ENCODE data around the gene CHST11. TPM values are rescaled to one million over a fixed set of nuclear protein-coding genes. Genes with fewer than 3 reads are reported as not detected.

CHST11 gene
- total and polyA plus RNA-seq, 7 experiments from 2014 or later = 23.4 to 74.3 (median 32.0) TPM

DNA sequence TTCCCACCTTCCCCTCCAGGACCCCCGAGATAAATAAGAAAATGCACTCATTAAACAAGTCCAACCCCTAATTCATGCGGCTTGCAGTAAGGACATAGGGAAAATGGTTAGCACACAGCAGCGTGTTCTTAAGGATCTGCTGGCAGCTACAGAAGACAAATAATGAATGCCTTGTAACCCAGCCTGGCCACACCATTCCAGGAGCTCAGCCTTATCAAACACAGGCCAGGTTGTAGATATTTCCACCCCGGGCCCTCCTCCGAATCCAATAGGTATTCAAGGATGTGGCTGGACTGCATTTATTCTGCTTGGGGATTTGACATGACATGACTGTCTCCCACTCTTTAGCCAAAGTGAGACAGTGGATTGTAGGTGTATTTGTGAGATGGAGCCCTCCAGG lies 256.2 kb downstream of the CHST11 start:
- intact Hi-C loops (cut with micrococcal nuclease) = no loop called here
- H3K36me3 ChIP-seq (ENCODE audit: control insufficient read depth in 2 of 3, insufficient read depth in 3 of 3, low read length in 3 of 3) = no peaks in the 10 kb centered on the region
- H3K4me3 ChIP-seq (ENCODE audit: low read length) = no peak overlapping the region
- no peaks in the 10 kb centered on the region for H3K9me3 Mint-ChIP-seq
- POLR2A ChIA-PET = interaction anchor here (0.6 kb wide), 1 partner anchor 31 kb away, joined by 3 read pairs; no protein-coding TSS in a partner anchor
- CTCF ChIA-PET = no interaction called here
- H3K4me1 ChIP-seq (ENCODE audit: control insufficient read depth in 2 of 2, insufficient read depth in 2 of 2, low read length in 2 of 2) = peaks cover 3 to 4% of the 10 kb centered on the region in 2 donors
- H3K27ac ChIP-seq (ENCODE audit: low read depth, low read length) = no peak overlapping the region
- H3K27ac Mint-ChIP-seq = peak overlapping the region in 4 of 9 donors; percentile 26 to 81 (median 60)
- DNase-seq (no peak), ATAC-seq (no peak)
- H3K4me1 Mint-ChIP-seq = peaks cover 20 to 63% (median 33%) of the 10 kb centered on the region in 7 donors
- no peaks in the 10 kb centered on the region for H3K27me3 Mint-ChIP-seq
- peaks cover 0 to 2% (median 0%) of the 10 kb centered on the region in 5 donors for H3K36me3 Mint-ChIP-seq
- H3K9me3 ChIP-seq (ENCODE audit: control insufficient read depth in 2 of 3, low read length in 3 of 3) = no peaks in the 10 kb centered on the region
- no peak overlapping the region for H3K4me3 Mint-ChIP-seq
- no peaks in the 10 kb centered on the region for H3K27me3 ChIP-seq (ENCODE audit: control insufficient read depth in 2 of 2, insufficient read depth in 2 of 2, low read length in 2 of 2)

DNA sequence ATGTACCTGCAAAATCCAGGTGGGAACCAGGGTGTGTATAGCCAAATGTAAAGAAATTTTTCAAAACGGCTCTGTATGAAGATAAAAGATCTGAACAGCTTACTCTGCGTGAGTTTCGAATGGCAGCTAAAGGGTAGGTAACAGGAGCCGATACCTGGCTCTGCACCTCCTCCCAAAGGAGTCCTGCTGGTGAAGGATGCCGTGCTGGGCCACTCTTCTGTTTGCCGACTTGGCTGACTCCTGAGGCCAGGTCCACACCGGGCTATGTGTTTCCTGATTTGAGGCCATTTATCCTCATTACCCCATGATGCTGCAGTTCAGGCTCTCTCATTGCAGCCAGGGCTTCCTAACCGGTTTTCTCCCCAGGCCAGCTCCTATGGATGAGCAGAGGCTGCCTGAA lies 256.7 kb downstream of the CHST11 start:
- H3K27me3 ChIP-seq (ENCODE audit: control insufficient read depth in 2 of 2, insufficient read depth in 2 of 2, low read length in 2 of 2) = no peaks in the 10 kb centered on the region
- Mint-ChIP-seq H3K27ac (peak overlapping the region in 6 of 9 donors; percentile 5 to 81 (median 60)), H3K4me1 (peaks cover 20 to 67% (median 33%) of the 10 kb centered on the region in 7 donors), H3K4me3 (no peak overlapping the region), H3K27me3 (no peaks in the 10 kb centered on the region), H3K36me3 (peaks cover 0 to 2% (median 0%) of the 10 kb centered on the region in 5 donors), H3K9me3 (no peaks in the 10 kb centered on the region)
- H3K9me3 ChIP-seq (ENCODE audit: control insufficient read depth in 2 of 3, low read length in 3 of 3) = no peaks in the 10 kb centered on the region
- POLR2A ChIA-PET = interaction anchor here (0.6 kb wide), 1 partner anchor 30 kb away, joined by 3 read pairs; no protein-coding TSS in a partner anchor
- no peak overlapping the region for H3K4me3 ChIP-seq (ENCODE audit: low read length)
- intact Hi-C loops (cut with micrococcal nuclease) = no loop called here
- no peak overlapping the region for H3K27ac ChIP-seq (ENCODE audit: low read depth, low read length)
- no peak for DNase-seq
- CTCF ChIA-PET = interaction anchor here (1.5 kb wide), 1 partner anchor 332 kb away, joined by 4 read pairs; no protein-coding TSS in a partner anchor
- H3K4me1 ChIP-seq (ENCODE audit: control insufficient read depth in 2 of 2, insufficient read depth in 2 of 2, low read length in 2 of 2) = peaks cover 3 to 4% of the 10 kb centered on the region in 2 donors
- H3K36me3 ChIP-seq (ENCODE audit: control insufficient read depth in 2 of 3, insufficient read depth in 3 of 3, low read length in 3 of 3) = no peaks in the 10 kb centered on the region
- ATAC-seq = no peak

DNA sequence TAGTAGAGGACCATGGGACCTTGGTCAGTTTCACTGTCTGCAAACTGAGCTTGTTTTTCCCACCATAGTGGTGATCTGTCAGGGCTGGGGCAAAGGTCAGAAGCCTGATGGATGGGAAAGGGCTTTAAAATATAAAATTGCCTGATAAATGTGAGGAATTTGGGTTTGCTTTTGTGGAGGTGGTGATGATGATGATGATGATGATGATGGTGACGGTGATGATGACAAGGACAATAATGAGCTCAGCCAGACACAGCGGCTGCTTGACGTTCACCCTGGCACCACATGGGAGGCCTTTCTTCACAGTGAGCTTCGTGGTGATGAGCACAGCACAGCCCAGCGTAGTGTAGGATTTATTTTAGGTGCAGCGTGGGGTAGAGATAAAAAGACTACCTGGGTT lies 257.6 kb downstream of the CHST11 start:
- DNase-seq (no peak), ATAC-seq (no peak)
- Mint-ChIP-seq H3K36me3 (peaks cover 0 to 2% (median 0%) of the 10 kb centered on the region in 5 donors), H3K27me3 (no peaks in the 10 kb centered on the region), H3K27ac (peak overlapping the region in 8 of 9 donors; percentile 10 to 92 (median 53)), H3K4me3 (peak overlapping the region in 1 of 10 donors; percentile 32), H3K9me3 (no peaks in the 10 kb centered on the region), H3K4me1 (peaks cover 16 to 66% (median 36%) of the 10 kb centered on the region in 7 donors)
- Histone ChIP-seq H3K36me3 (ENCODE audit: control insufficient read depth in 2 of 3, insufficient read depth in 3 of 3, low read length in 3 of 3) (no peaks in the 10 kb centered on the region), H3K4me3 (ENCODE audit: low read length) (no peak overlapping the region), H3K4me1 (ENCODE audit: control insufficient read depth in 2 of 2, insufficient read depth in 2 of 2, low read length in 2 of 2) (peaks cover 3 to 7% of the 10 kb centered on the region in 2 donors), H3K27me3 (ENCODE audit: control insufficient read depth in 2 of 2, insufficient read depth in 2 of 2, low read length in 2 of 2) (no peaks in the 10 kb centered on the region), H3K9me3 (ENCODE audit: control insufficient read depth in 2 of 3, low read length in 3 of 3) (no peaks in the 10 kb centered on the region), H3K27ac (ENCODE audit: low read depth, low read length) (no peak overlapping the region)
- intact Hi-C loops (cut with micrococcal nuclease) = no loop called here
- CTCF ChIA-PET = interaction anchor here (0.5 to 1.5 kb wide), 2 partner anchors 218 to 333 kb away, joined by 3 to 4 read pairs; no protein-coding TSS in a partner anchor
- POLR2A ChIA-PET = no interaction called here

- H3K4me3 ChIP-seq (ENCODE audit: low read length) = no peak overlapping the region
- no peak overlapping the region for H3K4me3 Mint-ChIP-seq
- ChIA-PET CTCF (no interaction called here), POLR2A (no interaction called here)
- H3K27me3 Mint-ChIP-seq = peaks cover 0 to 3% (median 0%) of the 10 kb centered on the region in 5 donors
- H3K27ac Mint-ChIP-seq = peak overlapping the region in 7 of 9 donors; percentile 2 to 85 (median 64)
- ATAC-seq = no peak
- peaks cover 23 to 70% (median 50%) of the 10 kb centered on the region in 7 donors for H3K4me1 Mint-ChIP-seq
- H3K36me3 Mint-ChIP-seq = peaks cover 0 to 2% (median 0%) of the 10 kb centered on the region in 5 donors
- peaks cover 18 to 21% of the 10 kb centered on the region in 2 donors for H3K4me1 ChIP-seq (ENCODE audit: control insufficient read depth in 2 of 2, insufficient read depth in 2 of 2, low read length in 2 of 2)
- H3K9me3 ChIP-seq (ENCODE audit: control insufficient read depth in 2 of 3, low read length in 3 of 3) = no peaks in the 10 kb centered on the region
- no peak for DNase-seq
- peaks cover 0 to 4% (median 0%) of the 10 kb centered on the region in 11 donors for H3K9me3 Mint-ChIP-seq
- no peak overlapping the region for H3K27ac ChIP-seq (ENCODE audit: low read depth, low read length)
- no peaks in the 10 kb centered on the region for H3K36me3 ChIP-seq (ENCODE audit: control insufficient read depth in 2 of 3, insufficient read depth in 3 of 3, low read length in 3 of 3)
- no peaks in the 10 kb centered on the region for H3K27me3 ChIP-seq (ENCODE audit: control insufficient read depth in 2 of 2, insufficient read depth in 2 of 2, low read length in 2 of 2)
- intact Hi-C loops (cut with micrococcal nuclease) = no loop called here
Measured at GRCh38 chr12:104716172-104716571, 259.4 kb downstream of the CHST11 start.

GRCh38 chr12:104718304-104718929 lies 261.7 kb downstream of the CHST11 start:
- Histone ChIP-seq H3K9me3 (ENCODE audit: control insufficient read depth in 2 of 3, low read length in 3 of 3) (no peaks in the 10 kb centered on the region), H3K4me3 (ENCODE audit: low read length) (no peak overlapping the region), H3K27me3 (ENCODE audit: control insufficient read depth in 2 of 2, insufficient read depth in 2 of 2, low read length in 2 of 2) (no peaks in the 10 kb centered on the region), H3K36me3 (ENCODE audit: control insufficient read depth in 2 of 3, insufficient read depth in 3 of 3, low read length in 3 of 3) (no peaks in the 10 kb centered on the region), H3K4me1 (ENCODE audit: control insufficient read depth in 2 of 2, insufficient read depth in 2 of 2, low read length in 2 of 2) (peaks cover 30 to 39% of the 10 kb centered on the region in 2 donors), H3K27ac (ENCODE audit: low read depth, low read length) (no peak overlapping the region)
- no peak overlapping the region for H3K4me3 Mint-ChIP-seq
- H3K9me3 Mint-ChIP-seq = peaks cover 0 to 4% (median 0%) of the 10 kb centered on the region in 11 donors
- peak overlapping the region; percentile 48 to 96 (median 92) for H3K27ac Mint-ChIP-seq
- DNase-seq (no peak), ATAC-seq (no peak)
- peaks cover 36 to 80% (median 68%) of the 10 kb centered on the region in 7 donors for H3K4me1 Mint-ChIP-seq
- peaks cover 0 to 5% (median 0%) of the 10 kb centered on the region in 5 donors for H3K36me3 Mint-ChIP-seq
- H3K27me3 Mint-ChIP-seq = peaks cover 0 to 3% (median 0%) of the 10 kb centered on the region in 5 donors
- ChIA-PET POLR2A (no interaction called here), CTCF (no interaction called here)
- intact Hi-C loops (cut with micrococcal nuclease) = no loop called here

GRCh38 chr12:104719700-104720338 lies 263.1 kb downstream of the CHST11 start:
- peaks cover 0 to 3% (median 0%) of the 10 kb centered on the region in 5 donors for H3K27me3 Mint-ChIP-seq
- peak overlapping the region; percentile 72 for H3K4me3 ChIP-seq (ENCODE audit: low read length)
- H3K36me3 Mint-ChIP-seq = peaks cover 0 to 6% (median 0%) of the 10 kb centered on the region in 5 donors
- POLR2A ChIA-PET = interaction anchor here (0.6 to 1.4 kb wide), 6 partner anchors 8 to 647 kb away, joined by 3 to 5 read pairs (median 4); partner anchors contain the start of gene CHST11
- H3K27me3 ChIP-seq (ENCODE audit: control insufficient read depth in 2 of 2, insufficient read depth in 2 of 2, low read length in 2 of 2) = no peaks in the 10 kb centered on the region
- DNase-seq = peak in 1 of 9 donors; percentile 16
- H3K27ac ChIP-seq (ENCODE audit: low read depth, low read length) = peak overlapping the region; percentile 77
- intact Hi-C loops (cut with micrococcal nuclease) = loop anchor here (1.0 to 10.0 kb wide), 11 partner anchors 21 to 791 kb away; partner anchors contain the start of genes CHST11 (in 1 of the 2), SLC41A2 (in 1 of the 2) and WASHC4 (in 1 of the 2)
- peak overlapping the region; percentile 73 to 95 (median 81) for H3K4me3 Mint-ChIP-seq
- H3K9me3 Mint-ChIP-seq = peaks cover 0 to 4% (median 0%) of the 10 kb centered on the region in 11 donors
- no peaks in the 10 kb centered on the region for H3K9me3 ChIP-seq (ENCODE audit: control insufficient read depth in 2 of 3, low read length in 3 of 3)
- peak overlapping the region; percentile 86 to 96 (median 92) for H3K27ac Mint-ChIP-seq
- ATAC-seq = peak; percentile 12
- peaks cover 34 to 78% (median 66%) of the 10 kb centered on the region in 7 donors for H3K4me1 Mint-ChIP-seq
- no peaks in the 10 kb centered on the region for H3K36me3 ChIP-seq (ENCODE audit: control insufficient read depth in 2 of 3, insufficient read depth in 3 of 3, low read length in 3 of 3)
- H3K4me1 ChIP-seq (ENCODE audit: control insufficient read depth in 2 of 2, insufficient read depth in 2 of 2, low read length in 2 of 2) = peaks cover 30 to 39% of the 10 kb centered on the region in 2 donors
- CTCF ChIA-PET = interaction anchor here (0.6 to 1.2 kb wide), 2 partner anchors 45 to 494 kb away, joined by 3 read pairs; no protein-coding TSS in a partner anchor
